Stimulated activated CD4-positive, alpha-beta T cell treated with anti-CD3 and anti-CD28 coated beads, Interleukin-15, amount 100 ng/mL, for 24 hours (primary cell): ENCODE data around the gene SCYGR7.

Experiments used
- DNase-seq: peaks from one replicate; pipeline ENCODE4 v3.0.0-alpha.2; 2020

The SCYGR7 gene

GRCh38 chr2:227759411-227760118 lies 31.4 kb downstream of the SCYGR7 start:
- no peak for DNase-seq

GRCh38 chr2:227761740-227762476 lies 33.8 kb downstream of the SCYGR7 start:
- DNase-seq, result no peak

- DNase-seq, result no peak
Measured at GRCh38 chr2:227765788-227766372, 37.7 kb downstream of the SCYGR7 start.

DNA sequence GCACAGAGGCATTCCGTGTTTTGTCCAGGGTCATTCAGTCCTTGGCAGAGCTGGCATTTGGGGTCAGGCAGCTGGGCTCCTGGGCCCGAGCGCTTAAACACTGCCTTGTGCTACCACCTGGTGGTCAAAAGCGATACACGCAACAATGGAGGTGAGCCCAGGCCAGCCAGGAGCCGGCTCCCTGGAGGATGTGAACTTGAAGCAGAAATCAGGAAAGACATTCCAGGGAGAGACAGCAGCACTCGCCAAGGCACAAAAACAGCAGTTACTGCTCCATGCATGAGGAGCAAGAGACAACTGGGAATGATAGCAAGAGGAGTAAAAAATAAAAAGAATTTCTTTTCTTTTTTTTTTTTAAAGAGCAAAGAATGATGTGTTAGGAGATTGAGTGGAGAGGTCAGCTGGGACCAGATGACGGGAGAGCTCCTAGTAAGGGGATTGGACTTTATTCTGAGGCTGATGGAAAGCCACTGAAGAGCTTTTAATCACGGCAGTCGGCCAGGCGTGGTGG lies 38.3 kb downstream of the SCYGR7 start:
- peak; percentile 73 for DNase-seq

DNA sequence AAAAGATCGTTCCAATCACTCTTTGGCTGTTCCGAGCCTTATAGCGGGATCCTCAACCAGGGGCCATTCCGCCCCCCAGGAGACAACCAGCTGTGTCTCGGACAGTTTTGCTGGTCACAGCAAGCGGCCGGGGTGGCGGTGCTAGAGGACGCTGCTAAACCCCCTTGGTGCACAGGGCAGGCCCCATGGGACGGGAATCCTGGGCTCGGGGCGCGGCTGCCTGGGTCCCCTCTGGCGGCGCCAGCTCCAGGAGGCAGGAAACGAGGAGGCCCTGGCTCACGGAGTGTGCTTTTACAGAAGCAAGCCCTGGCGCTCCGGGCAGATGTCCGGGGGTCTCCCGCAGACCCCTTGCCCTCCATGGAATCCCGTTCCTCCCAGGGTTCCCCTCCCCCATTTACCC lies 39.7 kb downstream of the SCYGR7 start:
- DNase-seq, result no peak

GRCh38 chr2:227772197-227772661 lies 44.1 kb downstream of the SCYGR7 start:
- no peak for DNase-seq

DNA sequence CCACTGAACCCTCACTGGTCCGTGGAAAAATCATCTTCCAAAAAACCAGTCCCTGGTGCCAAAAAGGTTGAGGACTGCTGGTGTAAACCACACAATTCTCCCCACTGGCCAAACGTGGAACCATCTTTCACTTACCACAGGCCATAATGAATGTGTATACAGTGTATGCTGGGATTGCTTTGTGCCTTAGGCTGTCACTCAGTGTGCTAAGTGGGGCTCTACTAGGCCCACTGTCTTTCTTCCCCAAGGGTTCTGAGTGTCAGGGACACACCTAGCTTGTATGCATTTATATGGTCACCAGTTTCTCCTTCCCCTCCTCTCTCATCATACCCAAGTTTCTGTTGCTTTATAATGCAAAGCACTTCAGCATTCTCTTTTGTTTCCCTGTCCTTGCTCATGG lies 44.8 kb downstream of the SCYGR7 start:
- no peak for DNase-seq

DNA sequence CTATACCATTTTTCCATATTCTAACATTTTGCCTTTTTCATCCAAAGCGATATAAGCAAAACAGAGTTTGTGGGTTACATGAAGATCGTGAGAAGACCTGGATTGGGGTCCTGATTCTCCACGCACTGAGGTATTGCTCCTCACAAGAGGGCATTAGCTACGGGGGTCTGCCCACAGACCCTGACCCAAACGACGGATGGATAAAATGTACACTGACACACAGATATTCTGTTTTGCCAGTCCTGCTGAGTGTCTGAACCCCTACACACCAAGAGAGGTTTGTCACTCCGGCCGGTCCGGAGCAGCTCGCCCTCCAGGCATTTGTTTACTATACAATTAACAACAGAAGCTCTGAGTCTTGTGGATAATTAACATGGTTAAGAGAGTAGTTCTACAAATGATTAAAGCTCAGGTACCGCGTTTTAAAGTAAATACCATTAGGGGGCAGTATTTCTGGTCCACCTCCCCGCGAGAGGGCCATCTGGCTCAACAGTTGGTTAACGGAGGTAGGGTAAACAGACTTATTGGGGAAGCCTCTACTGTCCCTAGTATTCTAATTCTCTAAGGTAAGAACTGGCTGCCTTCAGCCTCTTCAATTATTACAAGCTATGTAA lies 46.0 kb downstream of the SCYGR7 start:
- peak; percentile 15 for DNase-seq

GRCh38 chr2:227774895-227775842 lies 47.0 kb downstream of the SCYGR7 start:
- no peak for DNase-seq
